Activated CD8-positive, alpha-beta memory T cell treated with anti-CD3 and anti-CD28 coated beads for 1 hour (primary cell): ENCODE data around the gene KRT27.
"Not testable (repeated sequence)": the region's sequence is repeated elsewhere in the genome, so short reads cannot be mapped to it uniquely, and the experiment has no call there.

Source experiments
- DNase-seq, 2 donors: peaks; one replicate each; pipeline ENCODE4 v3.0.0-alpha.2; 2020; ENCODE audit warnings: low read depth in 1 of 2; ENCODE audit errors: extremely low read depth in 1 of 2

KRT27 gene

GRCh38 chr17:40760105-40761016 lies 22.0 kb downstream of the KRT27 start:
- DNase-seq: no peak

GRCh38 chr17:40755231-40755630 lies 27.1 kb downstream of the KRT27 start, which contains the start of gene KRT25:
TSS of gene KRT25 (minus strand) at chr17:40755331. CDS start at chr17:40755271, 60 bp downstream.
- no peak for DNase-seq

- no peak for DNase-seq
Observed at GRCh38 chr17:40753804-40754203, 28.5 kb downstream of the KRT27 start.

- DNase-seq: no peak
Observed at GRCh38 chr17:40751065-40751464, 31.3 kb downstream of the KRT27 start.

DNA sequence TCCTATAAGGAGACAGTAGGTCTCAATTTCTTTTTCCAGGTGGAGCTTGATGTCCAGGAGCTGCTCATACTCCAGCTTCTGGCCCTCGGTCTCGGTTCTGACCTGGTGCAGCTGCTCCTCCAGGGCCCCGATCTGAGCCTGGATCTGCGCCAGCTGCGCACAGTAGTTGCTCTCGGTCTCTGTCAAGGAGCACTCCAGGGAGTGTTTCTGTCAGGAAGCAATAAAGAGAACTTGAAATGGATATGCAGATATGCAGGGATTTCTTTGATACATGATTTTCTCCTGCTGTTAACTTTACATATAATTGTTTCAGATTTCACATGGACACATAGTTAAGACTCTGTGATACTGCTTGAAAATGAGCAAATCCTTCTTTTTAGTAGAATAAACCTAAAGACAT lies 32.0 kb downstream of the KRT27 start:
- no peak for DNase-seq

DNA sequence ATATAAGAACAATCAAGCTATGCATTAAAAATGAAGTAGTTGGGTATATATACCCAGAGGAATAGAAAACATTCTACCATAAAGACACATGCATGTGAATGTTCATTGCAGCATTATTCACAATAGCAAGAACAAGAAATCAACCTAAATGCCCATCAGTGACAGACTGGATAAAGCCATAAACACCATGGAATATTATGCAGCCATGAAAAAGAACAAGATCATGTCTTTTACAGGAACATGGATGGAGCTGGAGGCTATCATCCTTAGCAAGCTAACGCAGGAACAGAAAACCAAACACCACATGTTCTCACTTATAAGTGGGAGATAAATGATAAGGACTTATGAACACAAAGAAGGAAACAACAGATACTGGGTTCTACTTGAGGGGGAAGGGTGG lies 33.7 kb downstream of the KRT27 start:
- not testable (repeated sequence) for DNase-seq

DNA sequence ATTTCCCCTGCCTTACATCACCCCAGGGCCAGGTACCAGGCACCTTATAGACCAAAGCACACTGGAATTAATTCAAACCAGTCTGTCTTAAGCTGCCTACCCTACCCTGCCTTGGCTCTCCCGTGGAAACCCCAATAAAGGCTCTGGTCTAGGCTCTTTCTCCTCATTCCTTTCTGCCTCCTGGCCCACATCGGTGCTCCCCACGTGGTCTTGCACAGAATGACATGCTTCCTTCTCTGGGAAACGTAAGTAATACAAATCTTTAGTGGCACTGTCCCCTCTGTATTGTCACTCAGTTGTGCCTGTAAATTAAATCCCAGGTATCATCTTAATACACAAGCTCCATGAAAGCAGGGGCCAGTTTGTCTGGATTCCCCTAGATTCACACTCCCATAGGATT lies 43.8 kb downstream of the KRT27 start:
- DNase-seq: no peak

GRCh38 chr17:40735016-40735415 lies 47.3 kb downstream of the KRT27 start:
- DNase-seq: no peak

GRCh38 chr17:40734018-40734417 lies 48.3 kb downstream of the KRT27 start:
- no peak for DNase-seq

DNA sequence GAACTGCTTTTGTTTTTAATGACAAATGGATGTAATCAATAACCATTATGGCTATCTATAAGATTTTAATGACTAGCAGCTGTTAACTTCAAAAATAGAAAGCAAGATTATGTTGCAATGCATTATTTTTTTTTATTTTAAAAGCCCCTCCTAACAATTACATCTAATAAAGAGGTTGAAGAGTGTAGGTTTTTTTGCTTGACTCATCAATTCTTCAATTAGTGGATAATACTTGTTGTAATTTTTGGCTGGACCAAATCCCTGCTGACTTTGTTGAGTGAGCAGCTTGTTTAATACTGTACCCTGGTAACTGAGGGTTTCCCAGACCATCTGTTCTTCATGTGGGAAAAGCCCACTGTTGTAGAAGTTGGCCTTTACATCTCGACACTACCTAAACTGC lies 51.4 kb downstream of the KRT27 start:
- DNase-seq: no peak

- DNase-seq: no peak
Observed at GRCh38 chr17:40727447-40728231, 54.7 kb downstream of the KRT27 start.

GRCh38 chr17:40726919-40727318 lies 55.4 kb downstream of the KRT27 start:
- DNase-seq: no peak
